BLaER1 (cell line): ENCODE measurements around the gene PAM.
"Not testable (repeated sequence)": the region's sequence is repeated elsewhere in the genome, so short reads cannot be mapped to it uniquely, and the experiment has no call there.

ENCODE experiments used
- H3K27ac ChIP-seq: shearing (Covaris generic); formaldehyde crosslinking; 2 replicates; pipeline ENCODE4 v1.8.1; 2022
- H3K27me3 ChIP-seq: shearing (Covaris generic); formaldehyde crosslinking; 2 replicates; pipeline ENCODE4 v1.8.1; 2022
- H3K36me3 ChIP-seq: shearing (Covaris generic); formaldehyde crosslinking; 2 replicates; pipeline ENCODE4 v1.8.1; 2022
- H3K4me1 ChIP-seq: shearing (Covaris generic); formaldehyde crosslinking; 2 replicates; pipeline ENCODE4 v1.8.1; 2022
- H3K4me2 ChIP-seq: shearing (Covaris generic); formaldehyde crosslinking; 2 replicates; pipeline ENCODE4 v1.8.1; 2022
- H3K4me3 ChIP-seq: shearing (Covaris generic); formaldehyde crosslinking; 2 replicates; pipeline ENCODE4 v1.8.1; 2022
- H3K9ac ChIP-seq: shearing (Covaris generic); formaldehyde crosslinking; 2 replicates; pipeline ENCODE4 v1.8.1; 2022
- H3K9me3 ChIP-seq: shearing (Covaris generic); formaldehyde crosslinking; 2 replicates; pipeline ENCODE4 v1.8.1; 2022
- H4K20me1 ChIP-seq: shearing (Covaris generic); formaldehyde crosslinking; 2 replicates; pipeline ENCODE4 v1.8.1; 2022
- Cebpa-rat ChIP-seq: shearing (Covaris generic); IDR thresholded peaks from 2 replicates; pipeline ENCODE4 v1.8.1; 2022

Gene PAM

GRCh38 chr5:102762562-102763227 lies 7.6 kb downstream of the PAM start:
- Histone ChIP-seq H3K9me3 (no peaks in the 10 kb centered on the region), H3K4me1 (peaks cover 35% of the 10 kb centered on the region), H3K27ac (no peak overlapping the region), H3K27me3 (no peaks in the 10 kb centered on the region), H3K36me3 (peaks cover 13% of the 10 kb centered on the region), H3K9ac (no peak overlapping the region), H3K4me3 (no peak overlapping the region), H3K4me2 (peak overlapping the region; percentile 48), H4K20me1 (peaks cover 83% of the 10 kb centered on the region)
- no peak for TF ChIP-seq Cebpa-rat

GRCh38 chr5:102763734-102764133 lies 8.6 kb downstream of the PAM start:
- H3K4me2 ChIP-seq = no peak overlapping the region
- no peak for TF ChIP-seq Cebpa-rat
- peaks cover 13% of the 10 kb centered on the region for H3K36me3 ChIP-seq
- H3K9me3 ChIP-seq = no peaks in the 10 kb centered on the region
- peaks cover 77% of the 10 kb centered on the region for H4K20me1 ChIP-seq
- H3K4me3 ChIP-seq = no peak overlapping the region
- H3K27ac ChIP-seq = no peak overlapping the region
- no peak overlapping the region for H3K9ac ChIP-seq
- peaks cover 29% of the 10 kb centered on the region for H3K4me1 ChIP-seq
- no peaks in the 10 kb centered on the region for H3K27me3 ChIP-seq

- H3K4me1 ChIP-seq = peaks cover 29% of the 10 kb centered on the region
- no peak overlapping the region for H3K4me3 ChIP-seq
- H3K36me3 ChIP-seq = peaks cover 13% of the 10 kb centered on the region
- no peak overlapping the region for H3K4me2 ChIP-seq
- no peaks in the 10 kb centered on the region for H3K9me3 ChIP-seq
- no peak for TF ChIP-seq Cebpa-rat
- H3K9ac ChIP-seq = no peak overlapping the region
- peaks cover 69% of the 10 kb centered on the region for H4K20me1 ChIP-seq
- no peak overlapping the region for H3K27ac ChIP-seq
- H3K27me3 ChIP-seq = no peaks in the 10 kb centered on the region
Observed at GRCh38 chr5:102764381-102765004, 9.4 kb downstream of the PAM start.

GRCh38 chr5:102765350-102765749 lies 10.2 kb downstream of the PAM start:
- Histone ChIP-seq H3K36me3 (peaks cover 13% of the 10 kb centered on the region), H3K27me3 (no peaks in the 10 kb centered on the region), H3K9me3 (no peaks in the 10 kb centered on the region), H3K4me3 (no peak overlapping the region), H3K4me1 (peaks cover 23% of the 10 kb centered on the region), H3K4me2 (no peak overlapping the region), H3K9ac (no peak overlapping the region), H4K20me1 (peaks cover 61% of the 10 kb centered on the region), H3K27ac (no peak overlapping the region)
- TF ChIP-seq Cebpa-rat = no peak

- H3K4me1 ChIP-seq = peaks cover 19% of the 10 kb centered on the region
- TF ChIP-seq Cebpa-rat = no peak
- no peak overlapping the region for H3K4me3 ChIP-seq
- no peaks in the 10 kb centered on the region for H3K27me3 ChIP-seq
- no peak overlapping the region for H3K27ac ChIP-seq
- no peak overlapping the region for H3K4me2 ChIP-seq
- H3K36me3 ChIP-seq = peaks cover 13% of the 10 kb centered on the region
- H3K9me3 ChIP-seq = no peaks in the 10 kb centered on the region
- peaks cover 57% of the 10 kb centered on the region for H4K20me1 ChIP-seq
- no peak overlapping the region for H3K9ac ChIP-seq
Observed at GRCh38 chr5:102766295-102767090, 11.4 kb downstream of the PAM start.

- Histone ChIP-seq H3K4me3 (no peak overlapping the region), H3K4me2 (no peak overlapping the region), H3K36me3 (peaks cover 13% of the 10 kb centered on the region), H3K9ac (no peak overlapping the region), H3K9me3 (no peaks in the 10 kb centered on the region), H3K27ac (no peak overlapping the region), H3K4me1 (peaks cover 9% of the 10 kb centered on the region), H3K27me3 (no peaks in the 10 kb centered on the region), H4K20me1 (peaks cover 53% of the 10 kb centered on the region)
- TF ChIP-seq Cebpa-rat = no peak
Observed at GRCh38 chr5:102767862-102768261, 12.8 kb downstream of the PAM start.

GRCh38 chr5:102770803-102771202 lies 15.7 kb downstream of the PAM start:
- peaks cover 25% of the 10 kb centered on the region; the same call in 1 of the 2 replicates for H4K20me1 ChIP-seq
- no peak overlapping the region for H3K4me3 ChIP-seq
- H3K9ac ChIP-seq = no peak overlapping the region
- TF ChIP-seq Cebpa-rat = no peak
- peaks cover 9% of the 10 kb centered on the region for H3K4me1 ChIP-seq
- H3K27ac ChIP-seq = no peak overlapping the region
- no peak overlapping the region for H3K4me2 ChIP-seq
- H3K9me3 ChIP-seq = peaks cover 10% of the 10 kb centered on the region; the same call in 1 of the 2 replicates
- H3K36me3 ChIP-seq = peaks cover 6% of the 10 kb centered on the region
- no peaks in the 10 kb centered on the region for H3K27me3 ChIP-seq

- no peak overlapping the region for H3K4me3 ChIP-seq
- H4K20me1 ChIP-seq = peaks cover 24% of the 10 kb centered on the region; the same call in 1 of the 2 replicates
- H3K9me3 ChIP-seq = peaks cover 14% of the 10 kb centered on the region
- H3K36me3 ChIP-seq = no peaks in the 10 kb centered on the region; the same call in 1 of the 2 replicates
- peaks cover 9% of the 10 kb centered on the region for H3K4me1 ChIP-seq
- TF ChIP-seq Cebpa-rat = no peak
- no peak overlapping the region for H3K9ac ChIP-seq
- peak overlapping the region; percentile 13; the same call in 1 of the 2 replicates for H3K4me2 ChIP-seq
- no peaks in the 10 kb centered on the region for H3K27me3 ChIP-seq
- H3K27ac ChIP-seq = no peak overlapping the region
Observed at GRCh38 chr5:102771435-102771834, 16.3 kb downstream of the PAM start.

GRCh38 chr5:102772273-102772672 lies 17.2 kb downstream of the PAM start:
- Histone ChIP-seq H3K9me3 (peaks cover 14% of the 10 kb centered on the region), H3K27ac (no peak overlapping the region), H3K36me3 (no peaks in the 10 kb centered on the region), H3K27me3 (no peaks in the 10 kb centered on the region), H3K9ac (no peak overlapping the region), H3K4me3 (no peak overlapping the region), H4K20me1 (peaks cover 32% of the 10 kb centered on the region; the same call in 1 of the 2 replicates), H3K4me2 (no peak overlapping the region), H3K4me1 (peaks cover 9% of the 10 kb centered on the region)
- TF ChIP-seq Cebpa-rat = no peak

- H3K4me2 ChIP-seq = no peak overlapping the region
- H3K4me3 ChIP-seq = no peak overlapping the region
- peaks cover 14% of the 10 kb centered on the region for H3K9me3 ChIP-seq
- H3K27me3 ChIP-seq = no peaks in the 10 kb centered on the region
- H3K36me3 ChIP-seq = no peaks in the 10 kb centered on the region
- TF ChIP-seq Cebpa-rat = no peak
- no peak overlapping the region for H3K27ac ChIP-seq
- peaks cover 40% of the 10 kb centered on the region; the same call in 1 of the 2 replicates for H4K20me1 ChIP-seq
- H3K9ac ChIP-seq = no peak overlapping the region
- peaks cover 9% of the 10 kb centered on the region for H3K4me1 ChIP-seq
Observed at GRCh38 chr5:102773133-102773532, 18.0 kb downstream of the PAM start.

GRCh38 chr5:102775756-102776155 lies 20.7 kb downstream of the PAM start:
- peaks cover 56% of the 10 kb centered on the region for H4K20me1 ChIP-seq
- H3K27me3 ChIP-seq, H3K9ac ChIP-seq, H3K36me3 ChIP-seq, H3K4me3 ChIP-seq, H3K4me1 ChIP-seq, H3K4me2 ChIP-seq, H3K27ac ChIP-seq: not testable (repeated sequence)
- H3K9me3 ChIP-seq = peaks cover 14% of the 10 kb centered on the region
